ENCODE data around the gene ZNF771.
"Not testable (repeated sequence)": the region's sequence is repeated elsewhere in the genome, so short reads cannot be mapped to it uniquely, and the experiment has no call there.

The ZNF771 gene

GRCh38 chr16:30395155-30395991, 12.0 kb upstream of the ZNF771 start, which contains the start of gene ZNF48:
ZNF48 (plus strand) TSS chr16:30395420; CDS start chr16:30395795, 375 bp downstream.
- no peaks in the 10 kb centered on the region for H3K36me3 ChIP-seq (replicated peaks; ENCODE audit: low read depth, low read length)
- peak within 1 kb of the TSS; percentile 93 for H3K4me3 ChIP-seq (ENCODE audit: low read length)
- H3K79me2 ChIP-seq (ENCODE audit: low read length) = peaks cover 8% of the 10 kb centered on the region
- no peaks in the 10 kb centered on the region for H3K9me3 ChIP-seq (ENCODE audit: insufficient read depth, low read length)
- peak within 1 kb of the TSS; percentile 39 for H3K27ac ChIP-seq (ENCODE audit: low read length)
- peak within 1 kb of the TSS; percentile 88 for H3K9ac ChIP-seq (ENCODE audit: low read length)
- H3K27me3 ChIP-seq (ENCODE audit: low read depth, low read length) = no peaks in the 10 kb centered on the region
- H3K4me1 ChIP-seq (ENCODE audit: low read length) = peaks cover 15% of the 10 kb centered on the region
- peak within 1 kb of the TSS; percentile 98 for H3K4me2 ChIP-seq (ENCODE audit: low read length)
- no peaks in the 10 kb centered on the region for H4K20me1 ChIP-seq (ENCODE audit: insufficient read depth, low read length)
- peak within 1 kb of the TSS; percentile 73 for H2AFZ ChIP-seq (ENCODE audit: low read depth, low read length)
- TF ChIP-seq EZH2phosphoT487 (IDR thresholded peaks at IDR 0.05; ENCODE audit: low read depth) (no peak), CTCF (IDR thresholded peaks at IDR 0.05; ENCODE audit: low read depth, low read length) (peak; percentile 25)

DNA sequence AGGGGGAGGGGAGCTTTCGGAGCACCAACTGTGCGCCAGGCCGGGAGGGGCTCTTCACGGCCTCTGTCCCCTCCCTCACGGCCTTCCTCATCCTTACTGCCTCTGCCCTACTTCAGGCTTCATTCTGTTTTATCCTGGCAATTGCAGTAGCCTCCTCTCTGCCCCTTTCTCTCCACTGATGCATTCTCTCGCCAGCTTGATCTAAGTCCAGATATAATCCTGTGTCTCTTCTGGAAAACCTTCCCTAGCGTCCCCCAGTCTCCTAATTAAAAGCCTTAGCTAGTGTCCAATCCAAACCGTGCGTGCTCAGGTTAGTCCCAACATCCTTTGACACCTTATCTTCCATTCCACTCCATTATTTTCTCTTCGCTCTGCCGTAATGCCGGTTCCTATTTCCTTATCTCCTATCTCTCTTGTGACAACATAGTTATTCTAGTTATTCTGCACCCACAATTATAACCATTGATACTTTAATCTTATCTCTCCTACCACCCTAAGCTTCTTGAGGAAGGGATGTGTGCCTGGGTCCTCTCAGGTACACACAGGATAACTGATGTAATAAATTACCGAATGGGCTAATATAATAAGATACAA, 11.3 kb upstream of the ZNF771 start:
- Histone ChIP-seq H3K4me2 (ENCODE audit: low read length) (peak overlapping the region; percentile 98), H4K20me1 (ENCODE audit: insufficient read depth, low read length) (no peaks in the 10 kb centered on the region), H3K4me1 (ENCODE audit: low read length) (peaks cover 18% of the 10 kb centered on the region), H3K79me2 (ENCODE audit: low read length) (peaks cover 8% of the 10 kb centered on the region), H3K27me3 (ENCODE audit: low read depth, low read length) (no peaks in the 10 kb centered on the region), H2AFZ (ENCODE audit: low read depth, low read length) (no peak overlapping the region), H3K9ac (ENCODE audit: low read length) (peak overlapping the region; percentile 88), H3K36me3 (replicated peaks; ENCODE audit: low read depth, low read length) (no peaks in the 10 kb centered on the region), H3K9me3 (ENCODE audit: insufficient read depth, low read length) (no peaks in the 10 kb centered on the region), H3K4me3 (ENCODE audit: low read length) (peak overlapping the region; percentile 93), H3K27ac (ENCODE audit: low read length) (no peak overlapping the region)
- TF ChIP-seq CTCF (IDR thresholded peaks at IDR 0.05; ENCODE audit: low read depth, low read length) (no peak), EZH2phosphoT487 (IDR thresholded peaks at IDR 0.05; ENCODE audit: low read depth) (no peak)

GRCh38 chr16:30396627-30397026, 10.8 kb upstream of the ZNF771 start:
- H4K20me1 ChIP-seq (ENCODE audit: insufficient read depth, low read length); H3K27ac ChIP-seq (ENCODE audit: low read length); H3K4me3 ChIP-seq (ENCODE audit: low read length); H3K9me3 ChIP-seq (ENCODE audit: insufficient read depth, low read length); H3K79me2 ChIP-seq (ENCODE audit: low read length); H2AFZ ChIP-seq (ENCODE audit: low read depth, low read length); H3K27me3 ChIP-seq (ENCODE audit: low read depth, low read length); H3K36me3 ChIP-seq (replicated peaks; ENCODE audit: low read depth, low read length); H3K9ac ChIP-seq (ENCODE audit: low read length): not testable (repeated sequence)
- Histone ChIP-seq H3K4me1 (ENCODE audit: low read length) (peaks cover 18% of the 10 kb centered on the region), H3K4me2 (ENCODE audit: low read length) (peak overlapping the region; percentile 98)

GRCh38 chr16:30397056-30397455, 10.3 kb upstream of the ZNF771 start:
- Histone ChIP-seq H2AFZ (ENCODE audit: low read depth, low read length) (no peak overlapping the region), H3K4me1 (ENCODE audit: low read length) (peaks cover 18% of the 10 kb centered on the region), H4K20me1 (ENCODE audit: insufficient read depth, low read length) (no peaks in the 10 kb centered on the region), H3K9me3 (ENCODE audit: insufficient read depth, low read length) (no peaks in the 10 kb centered on the region), H3K27ac (ENCODE audit: low read length) (no peak overlapping the region), H3K9ac (ENCODE audit: low read length) (no peak overlapping the region), H3K79me2 (ENCODE audit: low read length) (peaks cover 8% of the 10 kb centered on the region), H3K27me3 (ENCODE audit: low read depth, low read length) (no peaks in the 10 kb centered on the region), H3K36me3 (replicated peaks; ENCODE audit: low read depth, low read length) (no peaks in the 10 kb centered on the region), H3K4me2 (ENCODE audit: low read length) (no peak overlapping the region), H3K4me3 (ENCODE audit: low read length) (no peak overlapping the region)
- TF ChIP-seq EZH2phosphoT487 (IDR thresholded peaks at IDR 0.05; ENCODE audit: low read depth) (no peak), CTCF (IDR thresholded peaks at IDR 0.05; ENCODE audit: low read depth, low read length) (no peak)

Data from OCI-LY3 (cell line).